ENCODE data around the gene XYLT1.

DNA sequence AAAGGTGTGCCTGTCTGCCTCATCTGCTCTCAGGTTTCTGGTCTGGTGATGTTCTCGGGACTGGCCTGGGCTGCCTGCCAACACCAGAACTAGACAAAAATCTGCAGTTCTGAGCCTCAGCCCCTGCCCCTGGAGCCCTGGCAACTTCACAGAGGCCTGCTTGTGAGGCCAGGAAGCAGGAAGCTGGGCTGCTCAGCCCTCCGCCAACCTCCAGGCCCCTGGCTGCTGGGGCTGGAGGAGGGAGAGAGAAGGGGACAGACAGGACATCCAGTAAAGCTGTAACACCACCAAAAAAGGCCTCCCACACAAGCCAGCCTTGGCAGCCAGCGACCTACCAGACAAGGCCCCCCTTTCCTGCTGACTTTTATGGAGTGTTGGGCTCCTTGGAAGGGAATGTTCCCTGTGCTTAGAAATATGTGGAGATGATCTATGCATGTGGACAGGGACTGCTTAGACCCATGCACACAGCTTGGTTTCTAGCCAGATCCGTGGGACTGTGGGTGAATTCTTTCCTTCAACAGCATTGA lies 157.6 kb downstream of the XYLT1 start:
- TF ChIP-seq ELF4 (CRISPR knock-in tag; IDR thresholded peaks at IDR 0.05; ENCODE audit: low read depth) (no peak), NR2C2 (CRISPR knock-in tag; IDR thresholded peaks at IDR 0.05) (no peak), FOXP1 (CRISPR knock-in tag; IDR thresholded peaks at IDR 0.05; ENCODE audit: borderline replicate concordance) (no peak), RELA (CRISPR knock-in tag; IDR thresholded peaks at IDR 0.05; ENCODE audit: borderline replicate concordance) (no peak), FOXJ3 (CRISPR knock-in tag; IDR thresholded peaks at IDR 0.05; ENCODE audit: borderline replicate concordance) (no peak), CREB1 (CRISPR knock-in tag; IDR thresholded peaks at IDR 0.05) (no peak), JUN (CRISPR knock-in tag; IDR thresholded peaks at IDR 0.05) (no peak)
- TF ChIP-seq, protein P1, sequence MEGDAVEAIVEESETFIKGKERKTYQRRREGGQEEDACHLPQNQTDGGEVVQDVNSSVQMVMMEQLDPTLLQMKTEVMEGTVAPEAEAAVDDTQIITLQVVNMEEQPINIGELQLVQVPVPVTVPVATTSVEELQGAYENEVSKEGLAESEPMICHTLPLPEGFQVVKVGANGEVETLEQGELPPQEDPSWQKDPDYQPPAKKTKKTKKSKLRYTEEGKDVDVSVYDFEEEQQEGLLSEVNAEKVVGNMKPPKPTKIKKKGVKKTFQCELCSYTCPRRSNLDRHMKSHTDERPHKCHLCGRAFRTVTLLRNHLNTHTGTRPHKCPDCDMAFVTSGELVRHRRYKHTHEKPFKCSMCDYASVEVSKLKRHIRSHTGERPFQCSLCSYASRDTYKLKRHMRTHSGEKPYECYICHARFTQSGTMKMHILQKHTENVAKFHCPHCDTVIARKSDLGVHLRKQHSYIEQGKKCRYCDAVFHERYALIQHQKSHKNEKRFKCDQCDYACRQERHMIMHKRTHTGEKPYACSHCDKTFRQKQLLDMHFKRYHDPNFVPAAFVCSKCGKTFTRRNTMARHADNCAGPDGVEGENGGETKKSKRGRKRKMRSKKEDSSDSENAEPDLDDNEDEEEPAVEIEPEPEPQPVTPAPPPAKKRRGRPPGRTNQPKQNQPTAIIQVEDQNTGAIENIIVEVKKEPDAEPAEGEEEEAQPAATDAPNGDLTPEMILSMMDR (IDR thresholded peaks at IDR 0.05): no peak
- TF ChIP-seq, protein P2, sequence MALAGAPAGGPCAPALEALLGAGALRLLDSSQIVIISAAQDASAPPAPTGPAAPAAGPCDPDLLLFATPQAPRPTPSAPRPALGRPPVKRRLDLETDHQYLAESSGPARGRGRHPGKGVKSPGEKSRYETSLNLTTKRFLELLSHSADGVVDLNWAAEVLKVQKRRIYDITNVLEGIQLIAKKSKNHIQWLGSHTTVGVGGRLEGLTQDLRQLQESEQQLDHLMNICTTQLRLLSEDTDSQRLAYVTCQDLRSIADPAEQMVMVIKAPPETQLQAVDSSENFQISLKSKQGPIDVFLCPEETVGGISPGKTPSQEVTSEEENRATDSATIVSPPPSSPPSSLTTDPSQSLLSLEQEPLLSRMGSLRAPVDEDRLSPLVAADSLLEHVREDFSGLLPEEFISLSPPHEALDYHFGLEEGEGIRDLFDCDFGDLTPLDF (CRISPR knock-in tag; IDR thresholded peaks at IDR 0.05): no peak
- TF ChIP-seq, protein P3, sequence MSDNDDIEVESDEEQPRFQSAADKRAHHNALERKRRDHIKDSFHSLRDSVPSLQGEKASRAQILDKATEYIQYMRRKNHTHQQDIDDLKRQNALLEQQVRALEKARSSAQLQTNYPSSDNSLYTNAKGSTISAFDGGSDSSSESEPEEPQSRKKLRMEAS (CRISPR knock-in tag; IDR thresholded peaks at IDR 0.05): no peak
- TF ChIP-seq, protein P4, sequence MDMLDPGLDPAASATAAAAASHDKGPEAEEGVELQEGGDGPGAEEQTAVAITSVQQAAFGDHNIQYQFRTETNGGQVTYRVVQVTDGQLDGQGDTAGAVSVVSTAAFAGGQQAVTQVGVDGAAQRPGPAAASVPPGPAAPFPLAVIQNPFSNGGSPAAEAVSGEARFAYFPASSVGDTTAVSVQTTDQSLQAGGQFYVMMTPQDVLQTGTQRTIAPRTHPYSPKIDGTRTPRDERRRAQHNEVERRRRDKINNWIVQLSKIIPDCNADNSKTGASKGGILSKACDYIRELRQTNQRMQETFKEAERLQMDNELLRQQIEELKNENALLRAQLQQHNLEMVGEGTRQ (CRISPR knock-in tag; IDR thresholded peaks at IDR 0.05): no peak
